HepG2 (cell line): ENCODE data around the gene SERPINF2. TPM values are rescaled to one million over a fixed set of nuclear protein-coding genes. Genes with fewer than 3 reads are reported as not detected.

ENCODE experiments used
- EHMT2 ChIP-seq: fragments of 200-600 bp; sonication (generic); IDR thresholded peaks from 2 replicates; pipeline ENCODE4 v1.7.0; 2017; ENCODE audit warnings: antibody characterized with exemption, low read depth, low read length, borderline replicate concordance
- ETV6 ChIP-seq: sonication (generic); formaldehyde crosslinking; conservative IDR thresholded peaks from 2 replicates; pipeline ENCODE4 v1.4.0; 2020; ENCODE audit warnings: missing genetic modification reagents
- FOXJ3 ChIP-seq: sonication (generic); formaldehyde crosslinking; IDR thresholded peaks from 2 replicates; pipeline ENCODE4 v1.4.0; 2020; ENCODE audit warnings: missing genetic modification reagents, mild to moderate bottlenecking, borderline replicate concordance
- HOXA3 ChIP-seq: sonication (generic); formaldehyde crosslinking; IDR thresholded peaks from 2 replicates; pipeline ENCODE4 v1.5.0; 2020; ENCODE audit warnings: missing genetic modification reagents
- HOXA7 ChIP-seq: sonication (generic); formaldehyde crosslinking; IDR thresholded peaks from 2 replicates; pipeline ENCODE4 v1.8.1; 2022; ENCODE audit warnings: mild to moderate bottlenecking, missing genetic modification reagents, moderate library complexity
- KAT2B ChIP-seq: fragments of 150-350 bp; IDR thresholded peaks from 2 replicates; pipeline ENCODE4 v1.6.1; 2014; ENCODE audit warnings: low read depth, low read length, borderline replicate concordance
- KLF12 ChIP-seq: sonication (generic); formaldehyde crosslinking; IDR thresholded peaks from 2 replicates; pipeline ENCODE4 v1.4.0; 2020; ENCODE audit warnings: missing genetic modification reagents, borderline replicate concordance
- KLF16 ChIP-seq, 2 experiments: sonication (generic) in 1 of 2; formaldehyde crosslinking in 1 of 2; IDR thresholded peaks; 2 replicates each; pipeline versions ENCODE4 v1.6.1 to v1.8.0; 2016 to 2023; ENCODE audit warnings: missing genetic modification reagents in 2 of 2, missing compliant biosample characterization in 1 of 2
- PBX3 ChIP-seq: sonication (generic); formaldehyde crosslinking; IDR thresholded peaks from 2 replicates; pipeline ENCODE4 v1.8.1; 2023; ENCODE audit warnings: missing genetic modification reagents, inconsistent platforms, borderline replicate concordance
- SAP130 ChIP-seq: IDR thresholded peaks from 2 replicates; pipeline ENCODE4 v1.6.1; 2016; ENCODE audit warnings: low read depth
- SMAD9 ChIP-seq: sonication (generic); formaldehyde crosslinking; IDR thresholded peaks from 2 replicates; pipeline ENCODE4 v1.5.1; 2020; ENCODE audit warnings: mild to moderate bottlenecking, missing genetic modification reagents
- UBTF ChIP-seq: sonication (generic); formaldehyde crosslinking; IDR thresholded peaks from 2 replicates; pipeline ENCODE4 v1.4.0; 2020; ENCODE audit warnings: mild to moderate bottlenecking, missing genetic modification reagents
- ZBTB10 ChIP-seq: sonication (generic); formaldehyde crosslinking; IDR thresholded peaks from 2 replicates; pipeline ENCODE4 v1.4.0; 2020; ENCODE audit warnings: missing genetic modification reagents, borderline replicate concordance
- ZBTB7A ChIP-seq: sonication (generic); formaldehyde crosslinking; IDR thresholded peaks from 2 replicates; pipeline ENCODE4 v1.8.0; 2022; ENCODE audit warnings: mild to moderate bottlenecking, missing genetic modification reagents
- ZNF331 ChIP-seq: sonication (generic); formaldehyde crosslinking; IDR thresholded peaks from 2 replicates; pipeline ENCODE4 v1.4.0; 2020; ENCODE audit warnings: missing genetic modification reagents
- ZNF430 ChIP-seq: sonication (generic); formaldehyde crosslinking; IDR thresholded peaks from 2 replicates; pipeline ENCODE4 v1.9.0; 2021; ENCODE audit warnings: mild to moderate bottlenecking, missing genetic modification reagents
- ZNF574 ChIP-seq: sonication (generic); formaldehyde crosslinking; IDR thresholded peaks from 2 replicates; pipeline ENCODE4 v1.4.0; 2020; ENCODE audit warnings: missing genetic modification reagents
- ZNF607 ChIP-seq: sonication (generic); formaldehyde crosslinking; IDR thresholded peaks from 2 replicates; pipeline ENCODE4 v1.5.1; 2020; ENCODE audit warnings: missing genetic modification reagents, mild to moderate bottlenecking, borderline replicate concordance
- ZNF672 ChIP-seq: sonication (generic); formaldehyde crosslinking; IDR thresholded peaks from 2 replicates; pipeline ENCODE4 v1.8.1; 2022; ENCODE audit warnings: missing genetic modification reagents
- polyA plus RNA-seq, 8 experiments: library from polyadenylated mRNA; depleted of rRNA in 3 of 8; stranded (reverse) in 7 of 8; unstranded in 1 of 8; fragments of >200 nt; fragmentation: Illumina TruSeq in 4 of 8; extraction: Trizol in 4 of 8; gene quantifications; 2 replicates each; pipeline versions ENCODE4 v1.2.1 to v1.2.3, GENCODE V29; 2011 to 2016; ENCODE audit warnings: low read depth in 4 of 8, missing spikeins in 1 of 8, mixed read lengths in 1 of 8; ENCODE audit not compliant: insufficient read depth in 1 of 8
- total RNA-seq, 5 experiments: library from RNA; depleted of rRNA; stranded (reverse); fragments of >200 nt; fragmentation: Illumina TruSeq; extraction: Trizol; gene quantifications; 2 replicates each; pipeline ENCODE4 v1.2.3, GENCODE V29; 2016; ENCODE audit warnings: low read depth in 1 of 5

The SERPINF2 gene
- total and polyA plus RNA-seq, 2 of the 13 experiments (the other 11 are each of a cell fraction or from before 2014, with no cell fraction given), result 309 to 548 TPM

GRCh38 chr17:1716076-1716911 is 26.4 kb upstream of the SERPINF2 start (continued):
- TF ChIP-seq ZBTB10 (CRISPR knock-in tag) (no peak), SMAD9 (CRISPR knock-in tag) (no peak), SAP130 (CRISPR knock-in tag) (peak; percentile 99), KLF12 (CRISPR knock-in tag) (peak; percentile 61; the same call in 1 of the 2 replicates), KLF16 (CRISPR knock-in tag; IDR thresholded peaks at IDR 0.05) (peak in 1 of 2 experiments; percentile 74; a peak in 2 of 4 replicates), HOXA7 (no peak), HOXA3 (CRISPR knock-in tag) (peak; percentile 89), ZNF331 (CRISPR knock-in tag) (no peak), ETV6 (CRISPR knock-in tag) (0 out of 2 replicates have a peak, but pooled peaks have one; percentile 15), ZNF607 (CRISPR knock-in tag) (peak; percentile 6; the same call in 1 of the 2 replicates), ZNF574 (peak; percentile 51), PBX3 (peak; percentile 40; the same call in 1 of the 2 replicates), UBTF (no peak), ZNF672 (no peak), ZBTB7A (CRISPR knock-in tag) (0 out of 2 replicates have a peak, but pooled peaks have one; percentile 29), KAT2B (no peak), FOXJ3 (0 out of 2 replicates have a peak, but pooled peaks have one; percentile 18), EHMT2 (no peak), ZNF430 (CRISPR knock-in tag) (no peak)
